ENCODE data around the gene GPRIN3. TPM values are rescaled to one million over a fixed set of nuclear protein-coding genes. Genes with fewer than 3 reads are reported as not detected.

GPRIN3 gene
- total and polyA plus RNA-seq, 10 of the 15 experiments (the other 5 are each of a cell fraction or from before 2014, with no cell fraction given) = under 0.01 to 0.05 (median 0.01) TPM; not detected in 6

- no peaks in the 10 kb centered on the region for H3K36me3 ChIP-seq (ENCODE audit: control insufficient read depth in 2 of 2, insufficient read depth in 2 of 2, low read length in 1 of 2)
- no peak overlapping the region for H3K4me3 ChIP-seq
These were observed 23.6 kb downstream of the GPRIN3 start for GRCh38 chr4:89284020-89284424.

More at GRCh38 chr4:89284020-89284424, 23.6 kb downstream of the GPRIN3 start:
- ChIA-PET RAD21 (ENCODE audit: unreplicated experiment) (interaction anchor here (0.6 to 0.9 kb wide), 2 partner anchors 15 to 58 kb away, joined by 3 read pairs; no protein-coding TSS in a partner anchor), POLR2A (interaction anchor here (1.6 kb wide), 1 partner anchor 15 kb away, joined by 4 read pairs; no protein-coding TSS in a partner anchor), CTCF (interaction anchor here (0.9 to 1.3 kb wide), 3 partner anchors 11 to 29 kb away, joined by 3 to 5 read pairs (median 4); no protein-coding TSS in a partner anchor), SMC1A (ENCODE audit: uncharacterized antibody, unreplicated experiment) (no interaction called here)
- no peak overlapping the region for H3K27ac ChIP-seq (ENCODE audit: control insufficient read depth, insufficient read depth)
- H3K4me2 ChIP-seq (ENCODE audit: control insufficient read depth, insufficient read depth) = no peak overlapping the region
- H3K9me3 ChIP-seq (replicated peaks; ENCODE audit: control insufficient read depth, insufficient read depth, low read length) = no peaks in the 10 kb centered on the region
- no peak for DNase-seq (ENCODE audit: low read depth, low spot score)
- TF ChIP-seq PRDM15 (CRISPR knock-in tag; IDR thresholded peaks at IDR 0.05) (no peak), FOXM1 (IDR thresholded peaks at IDR 0.05; ENCODE audit: low read depth, low read length) (no peak)
- intact Hi-C loops (cut with micrococcal nuclease; ENCODE audit: unreplicated experiment) (no loop called here), in situ Hi-C loops (cut with MboI) (no loop called here)
- no peaks in the 10 kb centered on the region for H3K79me2 ChIP-seq (ENCODE audit: control insufficient read depth, insufficient read depth, low read length)
- no peak overlapping the region for H3K9ac ChIP-seq (ENCODE audit: control insufficient read depth, insufficient read depth, low read length)
- no peak for ATAC-seq
- no TSS peak for BruUV-seq (replicated peaks)
- 0% methylated on average over 2 of the region's 2 CpGs for WGBS (ENCODE audit: insufficient coverage, insufficient replicate concordance, low lambda C conversion rate, missing lambda C conversion rate)
- H2AFZ ChIP-seq (ENCODE audit: control insufficient read depth, low read depth, low read length) = no peak overlapping the region
- no peak for FAIRE-seq
- no peaks in the 10 kb centered on the region for H3K27me3 ChIP-seq (replicated peaks in 1 of 2; ENCODE audit: control insufficient read depth in 2 of 2, insufficient read depth in 2 of 2, low read length in 1 of 2)
- no peaks in the 10 kb centered on the region for H4K20me1 ChIP-seq (ENCODE audit: control insufficient read depth, insufficient read depth)
- no peaks in the 10 kb centered on the region for H3K4me1 ChIP-seq (ENCODE audit: control insufficient read depth, insufficient read depth, low read length)
